Neural progenitor cell (in vitro differentiated cells): ENCODE data around the gene PHF2. TPM values are rescaled to one million over a fixed set of nuclear protein-coding genes. Genes with fewer than 3 reads are reported as not detected.

Experiments
- DNase-seq: peaks from one replicate; pipeline ENCODE4 v3.0.0-alpha.2; 2016; ENCODE audit warnings: low spot score
- H2AFZ ChIP-seq: fragments of 200-600 bp; sonication (generic); replicated peaks from 2 replicates; pipeline ENCODE4 v1.6.1; 2016; ENCODE audit warnings: antibody characterized with exemption
- H3F3A ChIP-seq: fragments of 200-600 bp; sonication (generic); 2 replicates; pipeline ENCODE4 v1.6.1; 2016; ENCODE audit warnings: antibody characterized with exemption, low read depth
- H3K27ac ChIP-seq: fragments of 200-600 bp; sonication (generic); 2 replicates; pipeline ENCODE4 v1.5.1; 2016; ENCODE audit warnings: mild to moderate bottlenecking
- H3K27me3 ChIP-seq: fragments of 200-600 bp; sonication (generic); 2 replicates; pipeline ENCODE4 v1.6.1; 2016; ENCODE audit warnings: mild to moderate bottlenecking, moderate library complexity
- H3K36me3 ChIP-seq: fragments of 200-600 bp; sonication (generic); 2 replicates; pipeline ENCODE4 v1.5.1; 2016
- H3K4me1 ChIP-seq: fragments of 200-600 bp; sonication (generic); 2 replicates; pipeline ENCODE4 v1.6.1; 2016; ENCODE audit warnings: mixed run types
- H3K4me2 ChIP-seq: fragments of 200-600 bp; sonication (generic); 2 replicates; pipeline ENCODE4 v1.6.1; 2016
- H3K4me3 ChIP-seq: fragments of 200-600 bp; sonication (generic); 2 replicates; pipeline ENCODE4 v1.5.1; 2016
- H3K79me2 ChIP-seq: fragments of 200-600 bp; sonication (generic); 2 replicates; pipeline ENCODE4 v1.6.1; 2016; ENCODE audit warnings: low read depth
- H3K9ac ChIP-seq: fragments of 200-600 bp; sonication (generic); 2 replicates; pipeline ENCODE4 v1.6.1; 2016
- H3K9me3 ChIP-seq: fragments of 200-600 bp; sonication (generic); 2 replicates; pipeline ENCODE4 v1.5.1; 2016; ENCODE audit warnings: low read depth
- H4K20me1 ChIP-seq: fragments of 200-600 bp; sonication (generic); 2 replicates; pipeline ENCODE4 v1.6.1; 2016; ENCODE audit warnings: low read depth
- H3K27ac Mint-ChIP-seq: 3 replicates; pipeline ENCODE4 v1.8.0; 2021; ENCODE audit warnings: mixed read lengths
- H3K27me3 Mint-ChIP-seq: 2 replicates; pipeline ENCODE4 v1.8.0; 2022; ENCODE audit warnings: low read depth, mild to moderate bottlenecking, inconsistent platforms, moderate library complexity, mixed read lengths; ENCODE audit not compliant: insufficient read depth
- H3K36me3 Mint-ChIP-seq: 3 replicates; pipeline ENCODE4 v1.8.0; 2021; ENCODE audit warnings: mixed read lengths
- H3K4me1 Mint-ChIP-seq: 3 replicates; pipeline ENCODE4 v1.8.0; 2021; ENCODE audit warnings: mixed read lengths
- H3K4me3 Mint-ChIP-seq: 3 replicates; pipeline ENCODE4 v1.8.0; 2021; ENCODE audit warnings: mild to moderate bottlenecking, moderate library complexity, mixed read lengths
- H3K9me3 Mint-ChIP-seq: 3 replicates; pipeline ENCODE4 v1.8.0; 2020; ENCODE audit warnings: mixed read lengths
- CTCF ChIP-seq: fragments of 200-600 bp; sonication (generic); IDR thresholded peaks from 2 replicates; pipeline ENCODE4 v1.5.1; 2017; ENCODE audit warnings: antibody characterized with exemption, mild to moderate bottlenecking
- EZH2 ChIP-seq: fragments of 200-600 bp; sonication (generic); IDR thresholded peaks from 2 replicates; pipeline ENCODE4 v1.6.1; 2017; ENCODE audit warnings: antibody characterized with exemption, mild to moderate bottlenecking, moderate library complexity
- EZH2phosphoT487 ChIP-seq: fragments of 200-600 bp; sonication (generic); IDR thresholded peaks from 2 replicates; pipeline ENCODE4 v1.6.1; 2017; ENCODE audit warnings: antibody characterized with exemption
- total RNA-seq: library from RNA; depleted of rRNA; stranded (reverse); fragments of >200 nt; gene quantifications from 2 replicates; pipeline ENCODE4 v1.2.3, GENCODE V29; 2015; ENCODE audit warnings: low replicate concordance

The PHF2 gene
- total RNA-seq, 1 donor from 2014 or later = 17.6 TPM

- H3K36me3 ChIP-seq = no peaks in the 10 kb centered on the region
- Mint-ChIP-seq H3K36me3 (peaks cover 22% of the 10 kb centered on the region), H3K27ac (no peak overlapping the region), H3K27me3 (no peaks in the 10 kb centered on the region), H3K9me3 (no peaks in the 10 kb centered on the region), H3K4me1 (no peaks in the 10 kb centered on the region), H3K4me3 (no peak overlapping the region)
- H3K4me2 ChIP-seq = no peak overlapping the region
- H3K79me2 ChIP-seq = no peaks in the 10 kb centered on the region
- H3F3A ChIP-seq = no peaks in the 10 kb centered on the region
- no peaks in the 10 kb centered on the region for H3K9me3 ChIP-seq
- no peak overlapping the region for H3K4me3 ChIP-seq
- no peak for TF ChIP-seq CTCF
- TF ChIP-seq EZH2 = no peak
- no peak for TF ChIP-seq EZH2phosphoT487
- no peak overlapping the region for H3K27ac ChIP-seq
- no peaks in the 10 kb centered on the region for H4K20me1 ChIP-seq
- H3K27me3 ChIP-seq = no peaks in the 10 kb centered on the region
- no peaks in the 10 kb centered on the region for H3K4me1 ChIP-seq
- no peak overlapping the region for H2AFZ ChIP-seq
- no peak for DNase-seq
- no peak overlapping the region for H3K9ac ChIP-seq
These were observed 69.7 kb downstream of the PHF2 start for GRCh38 chr9:93645921-93646639.

- Mint-ChIP-seq H3K4me1 (no peaks in the 10 kb centered on the region), H3K9me3 (no peaks in the 10 kb centered on the region), H3K36me3 (peaks cover 20% of the 10 kb centered on the region), H3K27ac (no peak overlapping the region), H3K27me3 (no peaks in the 10 kb centered on the region), H3K4me3 (no peak overlapping the region)
- TF ChIP-seq CTCF = no peak
- no peak for TF ChIP-seq EZH2
- no peak for TF ChIP-seq EZH2phosphoT487
- Histone ChIP-seq H3K4me2 (no peak overlapping the region), H2AFZ (no peak overlapping the region), H4K20me1 (no peaks in the 10 kb centered on the region), H3K4me1 (no peaks in the 10 kb centered on the region), H3K36me3 (no peaks in the 10 kb centered on the region), H3K4me3 (no peak overlapping the region), H3K27ac (no peak overlapping the region), H3F3A (no peaks in the 10 kb centered on the region), H3K79me2 (no peaks in the 10 kb centered on the region), H3K9ac (no peak overlapping the region), H3K27me3 (no peaks in the 10 kb centered on the region), H3K9me3 (no peaks in the 10 kb centered on the region)
- DNase-seq = no peak
These were observed 70.3 kb downstream of the PHF2 start for GRCh38 chr9:93646640-93647178.

GRCh38 chr9:93648181-93648580 lies 71.8 kb downstream of the PHF2 start:
- Histone ChIP-seq H3K36me3 (no peaks in the 10 kb centered on the region), H3K4me2 (no peak overlapping the region), H3K9me3 (no peaks in the 10 kb centered on the region), H3K9ac (no peak overlapping the region), H4K20me1 (no peaks in the 10 kb centered on the region), H3K4me3 (no peak overlapping the region), H3F3A (no peaks in the 10 kb centered on the region), H2AFZ (no peak overlapping the region), H3K79me2 (no peaks in the 10 kb centered on the region), H3K27ac (no peak overlapping the region), H3K27me3 (no peaks in the 10 kb centered on the region), H3K4me1 (no peaks in the 10 kb centered on the region)
- no peak for DNase-seq
- Mint-ChIP-seq H3K36me3 (peaks cover 23% of the 10 kb centered on the region), H3K27ac (no peak overlapping the region), H3K27me3 (no peaks in the 10 kb centered on the region), H3K4me3 (no peak overlapping the region), H3K4me1 (no peaks in the 10 kb centered on the region), H3K9me3 (no peaks in the 10 kb centered on the region)
- TF ChIP-seq EZH2 = no peak
- TF ChIP-seq CTCF = no peak
- TF ChIP-seq EZH2phosphoT487 = no peak
